Measurements from ENCODE around the gene QSER1. TPM values are rescaled to one million over a fixed set of nuclear protein-coding genes. Genes with fewer than 3 reads are reported as not detected.
"Not testable (repeated sequence)": the region's sequence is repeated elsewhere in the genome, so short reads cannot be mapped to it uniquely, and the experiment has no call there.

Gene QSER1
- total and polyA plus RNA-seq, 2 donors (not counting 1 experiment from before 2014, with no cell fraction given) = 9.6 to 17.2 TPM

DNA sequence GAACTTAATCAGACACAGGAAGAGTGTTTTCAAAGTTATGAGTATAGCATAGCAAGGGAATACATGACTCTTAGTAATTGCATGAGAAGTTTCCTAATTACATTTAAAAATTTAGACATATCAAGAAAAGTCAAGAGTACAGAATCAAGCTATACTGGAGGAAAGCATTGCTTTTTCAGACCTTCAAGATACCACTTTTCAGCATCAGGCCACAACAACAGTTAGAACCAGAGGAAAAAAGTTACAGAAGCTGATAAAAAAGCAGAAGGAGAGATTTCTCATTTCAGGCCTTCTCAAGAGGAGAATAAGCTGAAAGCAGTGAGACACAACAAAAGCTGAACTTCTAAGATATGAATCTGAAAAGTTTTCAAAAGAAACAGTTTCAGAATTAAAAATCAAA is 28.1 kb upstream of the QSER1 start:
- H3K4me3 ChIP-seq (replicated peaks in 1 of 4; ENCODE audit: control extremely low read depth in 1 of 4, insufficient read depth in 1 of 4, low read depth in 3 of 4, low read length in 4 of 4) = no peak overlapping the region
- no peak for DNase-seq (ENCODE audit: low read depth in 2 of 2)
- H3K9ac ChIP-seq (ENCODE audit: insufficient read depth, low read length) = no peak overlapping the region
- H3K4me1 ChIP-seq (ENCODE audit: control insufficient read depth, extremely low read depth, insufficient read depth, low read length) = no peaks in the 10 kb centered on the region
- no peak overlapping the region for H3K4me2 ChIP-seq (ENCODE audit: extremely low read depth, insufficient read depth, low read length)
- H4K20me1 ChIP-seq (ENCODE audit: control insufficient read depth, extremely low read depth, insufficient read depth, low read length) = no peaks in the 10 kb centered on the region
- no peaks in the 10 kb centered on the region for H3K9me3 ChIP-seq (ENCODE audit: control insufficient read depth, insufficient read depth, low read depth, low read length)
- no peak overlapping the region for H3K27ac ChIP-seq (ENCODE audit: insufficient read depth, low read length)
- no peaks in the 10 kb centered on the region for H3K27me3 ChIP-seq (ENCODE audit: control insufficient read depth, insufficient read depth, low read length)
- no peaks in the 10 kb centered on the region for H3K36me3 ChIP-seq (ENCODE audit: control insufficient read depth, insufficient read depth, low read length)
- H3K79me2 ChIP-seq (ENCODE audit: control insufficient read depth, insufficient read depth, low read length) = no peaks in the 10 kb centered on the region
- no peak overlapping the region for H2AFZ ChIP-seq (ENCODE audit: low read length)
- TF ChIP-seq EZH2 (IDR thresholded peaks at IDR 0.05; ENCODE audit: low read length, missing control alignments) = no peak
- TF ChIP-seq, protein P1, sequence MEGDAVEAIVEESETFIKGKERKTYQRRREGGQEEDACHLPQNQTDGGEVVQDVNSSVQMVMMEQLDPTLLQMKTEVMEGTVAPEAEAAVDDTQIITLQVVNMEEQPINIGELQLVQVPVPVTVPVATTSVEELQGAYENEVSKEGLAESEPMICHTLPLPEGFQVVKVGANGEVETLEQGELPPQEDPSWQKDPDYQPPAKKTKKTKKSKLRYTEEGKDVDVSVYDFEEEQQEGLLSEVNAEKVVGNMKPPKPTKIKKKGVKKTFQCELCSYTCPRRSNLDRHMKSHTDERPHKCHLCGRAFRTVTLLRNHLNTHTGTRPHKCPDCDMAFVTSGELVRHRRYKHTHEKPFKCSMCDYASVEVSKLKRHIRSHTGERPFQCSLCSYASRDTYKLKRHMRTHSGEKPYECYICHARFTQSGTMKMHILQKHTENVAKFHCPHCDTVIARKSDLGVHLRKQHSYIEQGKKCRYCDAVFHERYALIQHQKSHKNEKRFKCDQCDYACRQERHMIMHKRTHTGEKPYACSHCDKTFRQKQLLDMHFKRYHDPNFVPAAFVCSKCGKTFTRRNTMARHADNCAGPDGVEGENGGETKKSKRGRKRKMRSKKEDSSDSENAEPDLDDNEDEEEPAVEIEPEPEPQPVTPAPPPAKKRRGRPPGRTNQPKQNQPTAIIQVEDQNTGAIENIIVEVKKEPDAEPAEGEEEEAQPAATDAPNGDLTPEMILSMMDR (conservative IDR thresholded peaks at IDR 0.05 in 1 of 2, IDR thresholded peaks at IDR 0.05 in 1 of 2; ENCODE audit: low read depth in 1 of 2, low read length in 2 of 2) = no peak

DNA sequence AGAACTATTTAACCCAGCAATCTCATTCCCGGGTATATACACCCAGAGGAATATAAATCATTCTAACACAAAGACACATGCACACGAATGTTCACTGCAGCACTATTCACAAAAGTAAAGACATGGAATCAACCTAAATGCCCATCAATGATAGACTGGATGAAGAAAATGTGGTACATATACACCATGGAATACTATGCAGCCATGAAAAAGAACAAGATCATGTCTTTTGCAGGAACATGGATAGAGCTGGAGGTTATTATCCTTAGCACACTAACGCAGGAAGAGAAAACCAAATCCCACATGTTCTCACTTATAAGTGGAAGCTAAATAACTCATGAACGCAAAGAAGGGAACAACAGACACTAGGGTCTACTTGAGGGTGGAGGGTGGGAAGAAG is 23.9 kb upstream of the QSER1 start:
- not testable (repeated sequence) for H3K79me2 ChIP-seq (ENCODE audit: control insufficient read depth, insufficient read depth, low read length); H3K27ac ChIP-seq (ENCODE audit: insufficient read depth, low read length); H3K9ac ChIP-seq (ENCODE audit: insufficient read depth, low read length); H2AFZ ChIP-seq (ENCODE audit: low read length); H3K4me3 ChIP-seq (replicated peaks in 1 of 4; ENCODE audit: control extremely low read depth in 1 of 4, insufficient read depth in 1 of 4, low read depth in 3 of 4, low read length in 4 of 4); DNase-seq (ENCODE audit: low read depth in 2 of 2); H3K27me3 ChIP-seq (ENCODE audit: control insufficient read depth, insufficient read depth, low read length); H3K4me1 ChIP-seq (ENCODE audit: control insufficient read depth, extremely low read depth, insufficient read depth, low read length); H3K4me2 ChIP-seq (ENCODE audit: extremely low read depth, insufficient read depth, low read length); H3K36me3 ChIP-seq (ENCODE audit: control insufficient read depth, insufficient read depth, low read length); H3K9me3 ChIP-seq (ENCODE audit: control insufficient read depth, insufficient read depth, low read depth, low read length); H4K20me1 ChIP-seq (ENCODE audit: control insufficient read depth, extremely low read depth, insufficient read depth, low read length)

DNA sequence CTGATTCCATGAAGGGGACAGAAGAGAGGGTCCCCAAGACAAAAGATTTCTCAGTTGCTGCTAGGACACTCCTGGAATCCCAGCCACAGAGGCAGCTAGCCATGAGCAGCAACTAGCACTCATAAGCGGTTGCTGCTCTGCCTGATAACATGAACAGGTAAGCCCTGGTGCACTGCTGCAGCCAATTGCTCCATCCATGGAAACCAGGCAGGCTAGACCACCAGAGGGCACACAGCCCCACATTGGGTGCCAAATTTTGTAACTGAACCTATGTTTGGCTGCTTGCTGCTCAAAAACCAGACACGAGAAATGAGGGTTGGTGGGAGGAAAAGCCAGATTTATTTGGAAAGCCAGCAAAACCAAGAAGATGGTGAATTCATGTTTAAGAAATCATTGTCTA is 21.9 kb upstream of the QSER1 start:
- no peaks in the 10 kb centered on the region for H3K4me1 ChIP-seq (ENCODE audit: control insufficient read depth, extremely low read depth, insufficient read depth, low read length)
- no peak overlapping the region for H2AFZ ChIP-seq (ENCODE audit: low read length)
- no peaks in the 10 kb centered on the region for H3K79me2 ChIP-seq (ENCODE audit: control insufficient read depth, insufficient read depth, low read length)
- no peaks in the 10 kb centered on the region for H4K20me1 ChIP-seq (ENCODE audit: control insufficient read depth, extremely low read depth, insufficient read depth, low read length)
- no peak overlapping the region for H3K9ac ChIP-seq (ENCODE audit: insufficient read depth, low read length)
- no peaks in the 10 kb centered on the region for H3K9me3 ChIP-seq (ENCODE audit: control insufficient read depth, insufficient read depth, low read depth, low read length)
- H3K4me3 ChIP-seq (replicated peaks in 1 of 4; ENCODE audit: control extremely low read depth in 1 of 4, insufficient read depth in 1 of 4, low read depth in 3 of 4, low read length in 4 of 4) = no peak overlapping the region
- no peak overlapping the region for H3K4me2 ChIP-seq (ENCODE audit: extremely low read depth, insufficient read depth, low read length)
- H3K27ac ChIP-seq (ENCODE audit: insufficient read depth, low read length) = no peak overlapping the region
- no peak for TF ChIP-seq EZH2 (IDR thresholded peaks at IDR 0.05; ENCODE audit: low read length, missing control alignments)
- TF ChIP-seq, protein P1 (conservative IDR thresholded peaks at IDR 0.05 in 1 of 2, IDR thresholded peaks at IDR 0.05 in 1 of 2; ENCODE audit: low read depth in 1 of 2, low read length in 2 of 2) = peak; percentile 20 to 29
- DNase-seq (ENCODE audit: low read depth in 2 of 2) = no peak
- H3K36me3 ChIP-seq (ENCODE audit: control insufficient read depth, insufficient read depth, low read length) = no peaks in the 10 kb centered on the region
- H3K27me3 ChIP-seq (ENCODE audit: control insufficient read depth, insufficient read depth, low read length) = no peaks in the 10 kb centered on the region
